ENCODE data around the gene SSTR3.

GRCh38 chr22:37212174-37212906 lies at the start of gene SSTR3:
- no peak for TF ChIP-seq TRIM24 (IDR thresholded peaks at IDR 0.05)
- TF ChIP-seq TSHZ1 (CRISPR knock-in tag; IDR thresholded peaks at IDR 0.05), result no peak
- TF ChIP-seq STAT6 (CRISPR knock-in tag; IDR thresholded peaks at IDR 0.05), result no peak
- no peak for TF ChIP-seq NUFIP1 (IDR thresholded peaks at IDR 0.05; ENCODE audit: partially characterized antibody)
- no peak for TF ChIP-seq BRD9 (IDR thresholded peaks at IDR 0.05; ENCODE audit: low read depth, partially characterized antibody)
- TF ChIP-seq ZNF707 (CRISPR knock-in tag; conservative IDR thresholded peaks at IDR 0.05), result no peak
- TF ChIP-seq POU5F1 (IDR thresholded peaks at IDR 0.05; ENCODE audit: borderline replicate concordance, low read depth, low read length, partially characterized antibody), result no peak
- TF ChIP-seq NBN (IDR thresholded peaks at IDR 0.05; ENCODE audit: low read depth), result no peak
- TF ChIP-seq, protein P1, sequence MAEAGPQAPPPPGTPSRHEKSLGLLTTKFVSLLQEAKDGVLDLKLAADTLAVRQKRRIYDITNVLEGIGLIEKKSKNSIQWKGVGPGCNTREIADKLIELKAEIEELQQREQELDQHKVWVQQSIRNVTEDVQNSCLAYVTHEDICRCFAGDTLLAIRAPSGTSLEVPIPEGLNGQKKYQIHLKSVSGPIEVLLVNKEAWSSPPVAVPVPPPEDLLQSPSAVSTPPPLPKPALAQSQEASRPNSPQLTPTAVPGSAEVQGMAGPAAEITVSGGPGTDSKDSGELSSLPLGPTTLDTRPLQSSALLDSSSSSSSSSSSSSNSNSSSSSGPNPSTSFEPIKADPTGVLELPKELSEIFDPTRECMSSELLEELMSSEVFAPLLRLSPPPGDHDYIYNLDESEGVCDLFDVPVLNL (CRISPR knock-in tag; IDR thresholded peaks at IDR 0.05; ENCODE audit: low read depth), result no peak
- no peak for TF ChIP-seq CREM (IDR thresholded peaks at IDR 0.05; ENCODE audit: low read depth)
- no peak for TF ChIP-seq FOXK2 (conservative IDR thresholded peaks at IDR 0.05 in 1 of 2, IDR thresholded peaks at IDR 0.05 in 1 of 2; ENCODE audit: low read depth in 2 of 2)
- TF ChIP-seq CTCF (IDR thresholded peaks at IDR 0.05 in 2 of 3, conservative IDR thresholded peaks at IDR 0.05 in 1 of 3; ENCODE audit: insufficient read depth in 2 of 3, low read depth in 1 of 3, low read length in 3 of 3), result no peak
- no peak for TF ChIP-seq ETS2 (tag; IDR thresholded peaks at IDR 0.05; ENCODE audit: borderline replicate concordance, poor library complexity, severe bottlenecking)

All from K562 (cell line).